Measurements from ENCODE around the gene BBOX1.

DNA sequence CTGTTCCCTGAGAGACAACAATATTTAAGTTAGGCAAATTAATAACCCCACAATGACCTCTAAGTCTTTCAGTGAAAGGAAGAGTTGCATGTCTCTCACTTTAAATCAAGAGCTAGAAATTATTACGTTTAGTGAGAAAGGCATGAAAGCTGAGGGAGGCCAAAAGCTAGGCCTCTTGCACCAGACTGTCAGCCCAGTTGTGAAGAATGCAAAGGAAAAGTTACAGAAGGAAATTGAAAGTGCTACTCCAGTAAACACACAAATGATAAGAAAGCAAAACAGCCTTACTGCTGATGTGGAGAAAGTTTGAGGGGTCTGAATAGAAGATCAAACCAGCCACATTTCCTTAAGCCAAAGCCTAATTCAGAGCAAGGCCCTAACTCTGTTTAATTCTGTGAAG lies 45.0 kb downstream of the BBOX1 start:
- no peak for TF ChIP-seq SMC3 (IDR thresholded peaks at IDR 0.05; ENCODE audit: low read depth, low read length)
- TF ChIP-seq, protein P1, sequence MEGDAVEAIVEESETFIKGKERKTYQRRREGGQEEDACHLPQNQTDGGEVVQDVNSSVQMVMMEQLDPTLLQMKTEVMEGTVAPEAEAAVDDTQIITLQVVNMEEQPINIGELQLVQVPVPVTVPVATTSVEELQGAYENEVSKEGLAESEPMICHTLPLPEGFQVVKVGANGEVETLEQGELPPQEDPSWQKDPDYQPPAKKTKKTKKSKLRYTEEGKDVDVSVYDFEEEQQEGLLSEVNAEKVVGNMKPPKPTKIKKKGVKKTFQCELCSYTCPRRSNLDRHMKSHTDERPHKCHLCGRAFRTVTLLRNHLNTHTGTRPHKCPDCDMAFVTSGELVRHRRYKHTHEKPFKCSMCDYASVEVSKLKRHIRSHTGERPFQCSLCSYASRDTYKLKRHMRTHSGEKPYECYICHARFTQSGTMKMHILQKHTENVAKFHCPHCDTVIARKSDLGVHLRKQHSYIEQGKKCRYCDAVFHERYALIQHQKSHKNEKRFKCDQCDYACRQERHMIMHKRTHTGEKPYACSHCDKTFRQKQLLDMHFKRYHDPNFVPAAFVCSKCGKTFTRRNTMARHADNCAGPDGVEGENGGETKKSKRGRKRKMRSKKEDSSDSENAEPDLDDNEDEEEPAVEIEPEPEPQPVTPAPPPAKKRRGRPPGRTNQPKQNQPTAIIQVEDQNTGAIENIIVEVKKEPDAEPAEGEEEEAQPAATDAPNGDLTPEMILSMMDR (conservative IDR thresholded peaks at IDR 0.05; ENCODE audit: low read depth, low read length), result no peak
- TF ChIP-seq CHD1 (IDR thresholded peaks at IDR 0.05; ENCODE audit: low read depth, low read length), result no peak

Measured in IMR-90 (cell line).